Fibroblast of lung (primary cell): ENCODE data around the gene PCDH1. TPM values are rescaled to one million over a fixed set of nuclear protein-coding genes. Genes with fewer than 3 reads are reported as not detected.

ENCODE experiments used
- DNase-seq, 2 donors: peaks; one replicate each; pipeline versions ENCODE4 v3.0.0 to v3.0.0-alpha.2; 2010; ENCODE audit warnings: low read depth in 2 of 2
- H2AFZ ChIP-seq: 2 replicates; pipeline ENCODE4 v1.5.1; 2012; ENCODE audit warnings: low read length, control low read depth, inconsistent platforms
- H3K27ac ChIP-seq: 2 replicates; pipeline ENCODE4 v1.5.1; 2011; ENCODE audit warnings: low read length, control low read depth; ENCODE audit not compliant: insufficient read depth
- H3K27me3 ChIP-seq: 2 replicates; pipeline ENCODE4 v1.5.1; 2011; ENCODE audit warnings: mild to moderate bottlenecking, low read length; ENCODE audit not compliant: control insufficient read depth, insufficient read depth
- H3K36me3 ChIP-seq: 2 replicates; pipeline ENCODE4 v1.5.1; 2011; ENCODE audit warnings: low read length; ENCODE audit not compliant: control insufficient read depth, insufficient read depth
- H3K4me1 ChIP-seq: 2 replicates; pipeline ENCODE4 v1.5.1; 2011; ENCODE audit warnings: low read length; ENCODE audit not compliant: control insufficient read depth, insufficient read depth; ENCODE audit errors: extremely low read depth
- H3K4me2 ChIP-seq: 2 replicates; pipeline ENCODE4 v1.5.1; 2011; ENCODE audit warnings: low read length, control low read depth; ENCODE audit not compliant: insufficient read depth; ENCODE audit errors: extremely low read depth
- H3K4me3 ChIP-seq, 4 experiments: fragments of 200-600 bp in 1 of 4; sonication (generic) in 1 of 4; replicated peaks in 1 of 4; 2 replicates each; pipeline ENCODE4 v1.5.1; 2011 to 2016; ENCODE audit warnings: low read length in 4 of 4, low read depth in 3 of 4, mild to moderate bottlenecking in 3 of 4, control low read depth in 2 of 4, inconsistent platforms in 1 of 4, mixed read lengths in 1 of 4; ENCODE audit not compliant: insufficient read depth in 1 of 4; ENCODE audit errors: control extremely low read depth in 1 of 4
- H3K79me2 ChIP-seq: 2 replicates; pipeline ENCODE4 v1.5.1; 2012; ENCODE audit warnings: mild to moderate bottlenecking, low read length, inconsistent platforms; ENCODE audit not compliant: control insufficient read depth, insufficient read depth
- H3K9ac ChIP-seq: 2 replicates; pipeline ENCODE4 v1.5.1; 2011; ENCODE audit warnings: mild to moderate bottlenecking, low read length, control low read depth; ENCODE audit not compliant: insufficient read depth
- H3K9me3 ChIP-seq: 2 replicates; pipeline ENCODE4 v1.5.1; 2012; ENCODE audit warnings: low read depth, low read length; ENCODE audit not compliant: control insufficient read depth, insufficient read depth
- H4K20me1 ChIP-seq: 2 replicates; pipeline ENCODE4 v1.5.1; 2011; ENCODE audit warnings: low read length; ENCODE audit not compliant: control insufficient read depth, insufficient read depth; ENCODE audit errors: extremely low read depth
- EZH2 ChIP-seq: IDR thresholded peaks from 2 replicates; pipeline ENCODE4 v1.5.1; 2012; ENCODE audit warnings: low read length, control low read depth, mild to moderate bottlenecking; ENCODE audit errors: missing control alignments
- polyA plus RNA-seq, 2 donors: library from polyadenylated mRNA; depleted of rRNA in 1 of 2; stranded (reverse) in 1 of 2; unstranded in 1 of 2; fragments of >200 nt; gene quantifications; 2 replicates each; pipeline ENCODE4 v1.2.1, GENCODE V29; 2011 to 2012; ENCODE audit warnings: missing spikeins in 1 of 2
- total RNA-seq: library from RNA; depleted of rRNA; stranded (reverse); fragments of >200 nt; gene quantifications from 2 replicates; pipeline ENCODE4 v1.2.1, GENCODE V29; 2014
- TF ChIP-seq, protein P1 (sequence below), 2 donors: IDR thresholded peaks in 1 of 2; conservative IDR thresholded peaks in 1 of 2; 1 replicate in 1 of 2; 2 replicates in 1 of 2; pipeline ENCODE4 v1.5.1; 2011 to 2012; ENCODE audit warnings: low read length in 2 of 2, control low read depth in 1 of 2, inconsistent platforms in 1 of 2, low read depth in 1 of 2, mild to moderate bottlenecking in 1 of 2

Gene PCDH1
- total and polyA plus RNA-seq, 2 donors (not counting 1 experiment from before 2014, with no cell fraction given): 0.66 to 1.6 TPM

- peaks cover 4% of the 10 kb centered on the region for H3K27me3 ChIP-seq
- H3K9ac ChIP-seq: peak overlapping the region; percentile 88
- H3K9me3 ChIP-seq: no peaks in the 10 kb centered on the region
- peak overlapping the region; percentile 84 for H3K27ac ChIP-seq
- no peaks in the 10 kb centered on the region for H4K20me1 ChIP-seq
- DNase-seq: peak; percentile 19 to 29
- TF ChIP-seq, protein P1, sequence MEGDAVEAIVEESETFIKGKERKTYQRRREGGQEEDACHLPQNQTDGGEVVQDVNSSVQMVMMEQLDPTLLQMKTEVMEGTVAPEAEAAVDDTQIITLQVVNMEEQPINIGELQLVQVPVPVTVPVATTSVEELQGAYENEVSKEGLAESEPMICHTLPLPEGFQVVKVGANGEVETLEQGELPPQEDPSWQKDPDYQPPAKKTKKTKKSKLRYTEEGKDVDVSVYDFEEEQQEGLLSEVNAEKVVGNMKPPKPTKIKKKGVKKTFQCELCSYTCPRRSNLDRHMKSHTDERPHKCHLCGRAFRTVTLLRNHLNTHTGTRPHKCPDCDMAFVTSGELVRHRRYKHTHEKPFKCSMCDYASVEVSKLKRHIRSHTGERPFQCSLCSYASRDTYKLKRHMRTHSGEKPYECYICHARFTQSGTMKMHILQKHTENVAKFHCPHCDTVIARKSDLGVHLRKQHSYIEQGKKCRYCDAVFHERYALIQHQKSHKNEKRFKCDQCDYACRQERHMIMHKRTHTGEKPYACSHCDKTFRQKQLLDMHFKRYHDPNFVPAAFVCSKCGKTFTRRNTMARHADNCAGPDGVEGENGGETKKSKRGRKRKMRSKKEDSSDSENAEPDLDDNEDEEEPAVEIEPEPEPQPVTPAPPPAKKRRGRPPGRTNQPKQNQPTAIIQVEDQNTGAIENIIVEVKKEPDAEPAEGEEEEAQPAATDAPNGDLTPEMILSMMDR (conservative IDR thresholded peaks at IDR 0.05 in 1 of 2, IDR thresholded peaks at IDR 0.05 in 1 of 2; ENCODE audit: low read depth in 1 of 2, low read length in 2 of 2): no peak
- no peak for TF ChIP-seq EZH2
- H3K4me3 ChIP-seq: peak overlapping the region; percentile 56 to 89 (median 84)
- H3K4me1 ChIP-seq: peaks cover 3% of the 10 kb centered on the region
- no peaks in the 10 kb centered on the region for H3K79me2 ChIP-seq
- H2AFZ ChIP-seq: peak overlapping the region; percentile 87
- peak overlapping the region; percentile 98 for H3K4me2 ChIP-seq
- H3K36me3 ChIP-seq: no peaks in the 10 kb centered on the region
These were observed 27.9 kb downstream of the PCDH1 start for GRCh38 chr5:141850244-141850768.

GRCh38 chr5:141849415-141850243, 28.6 kb downstream of the PCDH1 start:
- Histone ChIP-seq H3K9ac (peak overlapping the region; percentile 88), H3K27ac (peak overlapping the region; percentile 84), H3K4me1 (peaks cover 3% of the 10 kb centered on the region), H4K20me1 (no peaks in the 10 kb centered on the region), H3K4me2 (peak overlapping the region; percentile 98), H3K27me3 (peaks cover 4% of the 10 kb centered on the region), H3K4me3 (peak overlapping the region; percentile 56 to 89 (median 84)), H2AFZ (peak overlapping the region; percentile 87), H3K79me2 (no peaks in the 10 kb centered on the region), H3K36me3 (no peaks in the 10 kb centered on the region), H3K9me3 (no peaks in the 10 kb centered on the region)
- TF ChIP-seq, protein P1 (conservative IDR thresholded peaks at IDR 0.05 in 1 of 2, IDR thresholded peaks at IDR 0.05 in 1 of 2; ENCODE audit: low read depth in 1 of 2, low read length in 2 of 2): no peak
- TF ChIP-seq EZH2: no peak
- peak; percentile 58 to 67 for DNase-seq

DNA sequence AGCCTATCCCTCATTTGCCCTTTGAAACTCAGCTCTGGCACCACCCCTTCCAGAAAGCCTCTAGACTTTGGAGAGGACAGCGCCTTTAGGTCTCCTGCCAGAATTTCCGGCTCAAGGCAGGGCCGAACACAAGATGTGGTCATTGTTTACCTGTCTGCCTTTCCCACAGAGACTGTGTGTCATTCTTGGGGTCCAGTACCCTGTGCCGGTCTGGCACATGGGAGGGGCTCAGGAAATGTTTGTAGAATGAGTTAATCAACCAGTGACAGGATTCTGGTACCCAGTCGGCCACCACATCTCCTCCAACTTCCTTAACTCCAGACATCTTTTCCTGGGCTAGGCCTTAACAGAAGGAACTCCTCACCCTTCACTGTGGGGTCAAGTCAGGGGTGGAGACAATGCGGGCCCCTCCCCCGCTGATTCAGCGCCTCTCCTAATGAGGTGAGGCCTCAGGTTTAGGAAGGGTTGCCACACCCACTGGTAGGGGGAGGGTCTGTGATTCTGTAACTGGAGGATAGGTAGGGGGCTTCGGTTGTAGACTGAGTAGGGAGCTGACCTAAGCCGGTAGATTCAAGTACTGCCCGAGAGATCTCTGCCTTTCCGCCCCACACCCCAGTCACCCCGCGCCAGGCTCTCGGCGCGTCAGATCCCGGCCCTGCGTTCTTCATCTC, 29.3 kb downstream of the PCDH1 start:
- H3K4me1 ChIP-seq: peaks cover 3% of the 10 kb centered on the region
- H2AFZ ChIP-seq: peak overlapping the region; percentile 65
- no peaks in the 10 kb centered on the region for H3K27me3 ChIP-seq
- H4K20me1 ChIP-seq: no peaks in the 10 kb centered on the region
- H3K27ac ChIP-seq: peak overlapping the region; percentile 84
- H3K9ac ChIP-seq: peak overlapping the region; percentile 88
- TF ChIP-seq, protein P1 (conservative IDR thresholded peaks at IDR 0.05 in 1 of 2, IDR thresholded peaks at IDR 0.05 in 1 of 2; ENCODE audit: low read depth in 1 of 2, low read length in 2 of 2): no peak
- TF ChIP-seq EZH2: no peak
- peak; percentile 40 to 76 for DNase-seq
- H3K9me3 ChIP-seq: no peaks in the 10 kb centered on the region
- H3K4me2 ChIP-seq: peak overlapping the region; percentile 75
- no peaks in the 10 kb centered on the region for H3K79me2 ChIP-seq
- no peaks in the 10 kb centered on the region for H3K36me3 ChIP-seq
- peak overlapping the region; percentile 55 to 89 (median 69) for H3K4me3 ChIP-seq
